HG02970 (cell line): ENCODE results near the gene GPSM3.

ENCODE experiments used
- ATAC-seq: cut with Tn5 transposase; IDR thresholded peaks from one replicate; pipeline ENCODE4 v1.9.1; 2021; ENCODE audit warnings: mild to moderate bottlenecking, moderate library complexity, moderate number of reproducible peaks; ENCODE audit not compliant: unreplicated experiment, low FRiP score

GPSM3 gene

DNA sequence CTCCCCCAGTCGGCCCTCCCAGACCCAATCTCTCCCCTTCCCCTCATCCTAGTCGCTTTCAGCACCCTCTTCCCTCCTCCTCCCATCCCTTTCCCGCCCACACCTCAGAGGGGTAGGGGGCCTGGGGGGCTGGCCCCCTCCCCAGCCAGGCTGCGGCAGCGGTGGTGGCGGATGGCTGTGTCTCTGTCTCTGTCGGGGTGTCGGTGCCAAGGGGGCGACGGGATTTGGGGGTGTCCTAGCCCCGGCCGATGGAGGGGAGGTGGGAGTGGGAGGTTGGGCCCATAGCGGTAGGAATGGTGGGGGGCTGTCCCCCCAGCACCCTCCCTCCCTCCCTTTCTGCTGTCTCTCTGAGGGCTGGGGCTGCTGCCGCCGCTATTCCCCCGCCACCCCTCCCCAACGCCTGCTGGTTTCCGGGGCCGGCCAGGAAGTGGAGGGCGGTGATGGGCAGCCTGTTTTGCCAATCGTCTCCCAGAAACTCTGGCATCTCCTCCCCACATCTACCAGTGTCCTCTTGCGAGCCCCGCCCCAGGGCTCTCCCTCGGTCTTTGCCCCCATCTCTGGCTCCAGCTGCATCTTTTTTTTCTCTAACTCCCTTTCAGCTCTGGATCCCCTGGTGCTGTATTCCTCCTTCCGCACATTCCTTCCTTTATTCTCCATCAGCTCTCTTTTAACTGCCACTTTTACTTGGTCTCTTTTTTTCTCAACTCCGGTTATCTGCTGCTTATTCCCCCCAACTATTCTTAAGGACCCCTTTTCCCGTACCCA lies 16.6 kb downstream of the GPSM3 start, which contains the start of gene AGPAT1:
AGPAT1 (minus strand) TSS at position 374 of the 765 bp plus-strand sequence. CDS start 4,588 bp downstream, outside the sequence.
- ATAC-seq = no peak

DNA sequence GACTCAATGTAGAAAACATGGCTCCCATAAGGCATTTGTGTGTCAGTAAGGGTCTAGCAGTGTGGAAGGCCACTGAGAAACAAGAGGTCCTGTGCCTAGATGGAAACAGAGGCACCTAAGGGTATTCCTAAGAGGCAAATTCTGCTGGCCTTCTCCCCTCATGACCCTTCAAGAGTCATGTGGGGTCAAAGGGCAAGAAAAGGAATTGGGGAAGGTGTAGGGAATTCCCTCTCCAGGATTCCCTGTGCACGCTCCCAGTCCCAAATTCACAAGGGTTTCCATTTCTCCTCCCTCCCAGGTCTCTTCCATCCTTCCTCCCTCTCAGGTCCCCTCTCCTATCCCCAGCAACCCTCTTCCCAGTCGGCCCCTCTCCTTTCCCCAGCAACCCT lies 17.1 kb downstream of the GPSM3 start:
- ATAC-seq = no peak

DNA sequence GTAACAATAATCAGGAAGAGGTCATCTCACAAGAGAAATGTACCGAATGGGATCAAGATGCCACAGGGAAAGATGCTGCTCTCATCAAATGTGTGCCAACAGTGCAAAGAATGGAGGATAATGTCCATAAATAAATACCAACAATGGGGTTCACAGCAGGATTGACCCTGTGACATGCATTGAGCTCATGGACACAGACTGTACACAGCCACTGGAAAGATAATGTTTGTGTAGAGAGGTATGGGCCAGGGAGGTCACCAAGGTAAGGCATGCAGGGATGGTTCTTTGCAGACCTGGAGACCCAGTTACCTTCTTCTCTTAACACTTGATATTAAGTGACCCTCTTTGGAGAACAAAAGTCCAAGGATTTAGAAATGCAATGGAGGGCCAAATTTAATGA lies 18.0 kb downstream of the GPSM3 start:
- ATAC-seq = no peak

DNA sequence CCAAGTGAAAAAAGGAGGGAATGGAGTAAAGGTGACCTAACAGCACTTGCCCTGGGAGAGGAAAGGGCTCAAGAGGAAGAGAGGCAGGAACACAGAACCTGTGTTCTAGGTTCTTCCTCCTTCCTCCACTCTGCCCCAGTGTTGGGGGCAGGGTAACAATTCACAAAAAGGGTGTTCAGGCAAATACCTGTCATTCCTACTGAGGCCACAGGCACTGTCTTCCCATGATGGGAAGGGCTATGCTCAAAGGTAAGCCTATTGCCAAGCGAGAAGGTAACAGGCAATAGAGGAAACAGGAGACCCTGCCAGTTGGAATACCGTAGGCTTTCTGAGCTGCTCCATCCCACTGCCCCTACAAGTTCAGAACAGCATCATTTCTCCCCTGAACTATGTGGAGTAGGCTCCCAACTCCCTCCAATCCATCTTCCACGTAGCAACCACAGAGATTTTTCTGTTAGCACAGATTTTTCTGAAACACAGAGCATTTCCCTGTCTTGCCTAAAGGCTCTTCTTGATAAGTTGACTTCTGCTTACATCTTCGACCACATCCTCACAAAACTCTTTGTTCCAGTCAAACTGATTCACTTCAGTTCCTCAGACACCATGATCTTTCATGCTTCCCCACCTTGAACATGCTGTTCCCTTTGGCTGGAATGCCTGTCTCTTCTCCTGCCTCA lies 19.3 kb downstream of the GPSM3 start:
- ATAC-seq = no peak

- ATAC-seq = no peak
Measured at GRCh38 chr6:32171234-32171633, 21.2 kb downstream of the GPSM3 start.

DNA sequence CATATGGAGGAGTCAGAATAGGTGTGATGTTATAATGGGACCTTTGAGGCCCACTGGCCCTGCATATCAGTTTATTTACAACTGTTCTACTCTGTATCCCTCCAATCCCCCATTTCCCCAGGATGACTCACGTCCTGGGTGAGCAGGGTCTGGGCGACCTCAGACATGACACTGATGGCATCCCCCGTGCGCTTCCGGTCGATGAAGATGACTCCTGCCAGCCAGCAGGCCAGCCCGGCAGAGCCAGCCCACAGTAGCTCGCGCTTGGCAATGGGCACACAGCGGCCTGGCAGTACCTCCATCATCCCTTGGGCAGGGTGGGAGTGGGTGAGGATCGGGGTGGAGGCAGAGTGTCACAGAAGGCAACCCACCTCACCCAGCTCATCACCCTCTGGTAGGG lies 22.1 kb downstream of the GPSM3 start:
- no peak for ATAC-seq

- no peak for ATAC-seq
Measured at GRCh38 chr6:32168807-32169591, 23.4 kb downstream of the GPSM3 start.

- no peak for ATAC-seq
Measured at GRCh38 chr6:32168350-32168749, 24.1 kb downstream of the GPSM3 start.

DNA sequence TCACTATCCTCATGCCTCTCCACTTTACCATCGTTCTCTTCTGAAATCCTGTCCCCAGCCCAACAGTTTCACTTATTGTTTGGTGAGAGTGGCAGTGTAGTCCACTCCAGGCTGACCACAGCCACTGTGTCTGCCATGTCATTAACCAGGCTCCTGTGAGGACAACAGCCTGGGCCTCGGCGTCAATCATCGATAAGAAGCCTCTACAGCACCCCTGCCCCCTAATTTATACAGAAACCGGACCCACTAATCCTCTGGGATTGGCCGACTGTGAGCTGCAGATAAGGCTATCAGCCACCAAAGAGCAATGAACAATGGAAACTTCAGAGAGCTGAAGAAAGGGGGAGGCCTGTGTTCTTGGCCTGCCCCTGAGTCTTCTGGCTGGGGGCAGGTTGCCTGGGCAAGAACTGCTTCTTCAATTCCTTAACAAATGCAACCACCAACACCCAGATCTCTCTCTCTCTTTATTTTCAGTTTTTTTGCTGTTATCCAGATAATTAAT lies 24.6 kb downstream of the GPSM3 start:
- ATAC-seq = no peak

DNA sequence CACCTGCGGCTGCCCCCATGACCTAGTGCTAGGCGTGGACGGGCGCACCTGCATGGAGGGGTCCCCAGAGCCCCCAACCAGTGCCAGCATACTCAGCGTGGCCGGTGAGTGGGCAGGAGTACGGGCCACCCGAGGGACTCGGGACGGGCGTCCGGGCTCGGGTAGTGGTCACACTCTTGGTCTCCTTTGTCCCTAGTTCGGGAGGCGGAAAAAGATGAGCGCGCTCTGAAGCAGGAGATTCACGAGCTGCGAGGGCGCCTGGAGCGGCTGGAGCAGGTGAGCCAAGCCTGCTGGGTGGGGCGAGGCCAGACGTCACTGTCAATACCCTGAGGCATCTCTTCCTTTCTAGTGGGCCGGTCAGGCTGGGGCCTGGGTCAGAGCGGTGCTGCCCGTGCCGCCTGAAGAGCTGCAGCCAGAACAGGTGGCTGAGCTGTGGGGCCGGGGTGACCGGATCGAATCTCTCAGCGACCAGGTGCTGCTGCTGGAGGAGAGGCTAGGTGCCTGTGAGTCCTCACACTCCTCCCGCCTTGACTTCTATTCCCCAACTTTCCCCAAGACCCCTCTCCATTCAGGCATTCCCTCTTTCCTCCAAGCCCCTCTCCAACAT lies 25.2 kb downstream of the GPSM3 start:
- ATAC-seq = no peak

- no peak for ATAC-seq
Measured at GRCh38 chr6:32166411-32167061, 25.9 kb downstream of the GPSM3 start.

DNA sequence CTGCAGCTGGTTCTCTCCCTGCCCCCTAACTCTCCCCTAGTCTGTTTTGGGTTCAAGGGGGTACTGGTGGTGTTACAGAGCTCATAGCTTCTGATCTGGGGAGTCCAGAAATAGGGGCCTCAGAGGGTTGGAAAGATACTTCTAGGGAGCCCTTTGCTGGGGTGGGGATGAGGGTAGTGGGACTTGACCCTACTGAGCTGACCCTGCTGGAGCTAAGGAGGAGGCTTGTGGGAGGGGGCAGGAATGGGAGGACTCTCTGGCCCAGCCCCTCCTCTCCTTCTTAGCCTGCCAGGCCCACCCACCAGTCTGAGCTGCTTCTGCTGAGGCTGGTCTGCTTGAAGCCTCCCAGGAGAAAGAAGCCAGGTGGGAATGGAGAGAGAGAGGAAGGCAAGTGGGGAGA lies 28.1 kb downstream of the GPSM3 start, which contains the start of gene EGFL8:
EGFL8 (plus strand) TSS at position 301 of the 400 bp plus-strand sequence. CDS start 1,571 bp downstream, outside the sequence.
- no peak for ATAC-seq

GRCh38 chr6:32163559-32164258 lies 28.7 kb downstream of the GPSM3 start:
- ATAC-seq = no peak

GRCh38 chr6:32158052-32158451 lies 34.4 kb downstream of the GPSM3 start:
- no peak for ATAC-seq

DNA sequence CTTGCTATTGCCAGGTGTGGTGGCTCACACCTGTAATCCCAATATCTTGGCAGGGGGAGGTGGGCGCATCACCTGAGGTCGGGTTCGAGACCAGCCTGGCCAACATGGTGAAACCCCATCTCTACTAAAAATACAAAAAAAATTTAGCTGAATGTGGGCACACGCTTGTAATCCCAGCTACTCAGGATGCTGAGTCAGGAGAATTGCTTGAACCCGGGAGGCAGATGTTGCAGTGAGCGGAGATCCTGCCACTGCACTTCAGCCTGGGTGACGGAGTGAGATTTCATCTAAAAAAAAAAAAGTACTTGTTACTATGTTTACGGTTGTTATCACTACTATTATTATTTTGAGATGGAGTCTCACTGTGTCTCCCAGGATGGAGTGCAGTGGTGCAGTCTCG lies 35.6 kb downstream of the GPSM3 start:
- no peak for ATAC-seq

- no peak for ATAC-seq
Measured at GRCh38 chr6:32154514-32155161, 37.8 kb downstream of the GPSM3 start.

DNA sequence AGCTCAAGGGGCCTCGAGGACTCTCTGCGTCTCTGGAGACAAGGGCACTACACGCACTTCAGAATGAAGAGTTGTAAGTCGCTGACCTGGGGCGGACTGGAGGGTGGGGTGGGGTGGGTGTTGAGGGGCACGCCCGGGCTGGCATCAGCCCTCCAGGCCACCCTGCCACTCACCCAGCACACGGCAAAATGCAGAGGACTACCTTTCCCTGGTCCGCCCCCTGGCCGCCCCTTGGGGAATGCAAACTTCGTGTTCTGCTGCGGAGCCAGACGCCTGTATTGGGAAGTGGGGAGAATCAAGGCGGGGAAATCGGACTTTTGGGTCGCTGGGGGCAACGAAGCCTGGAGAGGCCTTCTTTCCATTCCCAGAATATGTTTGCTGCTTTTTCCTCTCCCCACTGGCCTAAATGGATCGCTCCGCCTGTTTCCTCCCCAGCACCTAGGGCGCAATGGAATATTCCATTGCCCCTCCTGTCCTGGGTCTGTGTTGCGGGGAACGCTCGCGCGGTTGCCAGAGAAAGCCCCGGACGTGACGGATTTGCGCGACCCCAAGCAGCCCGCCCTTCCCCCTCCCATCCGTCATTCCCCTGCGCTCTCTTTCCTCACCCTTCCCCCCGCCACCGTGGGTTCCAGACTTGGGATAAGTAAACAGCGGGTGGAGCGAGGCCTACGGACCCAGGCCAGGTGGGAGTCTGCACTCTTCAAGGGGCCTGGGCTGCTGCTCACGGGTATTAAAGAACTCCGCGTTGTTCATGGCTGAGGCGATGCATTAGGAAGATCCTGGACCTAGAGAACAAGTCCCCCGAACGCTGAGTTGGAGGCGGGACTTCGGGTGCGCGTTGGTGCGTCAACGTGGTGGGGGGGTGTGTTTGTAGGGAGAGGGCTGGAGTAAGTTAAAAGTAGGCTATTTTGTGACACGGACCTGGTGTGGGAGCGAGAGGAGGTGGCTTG lies 38.6 kb downstream of the GPSM3 start, which contains the start of gene PPT2:
PPT2 (plus strand) TSS at position 578 of the 950 bp plus-strand sequence. CDS start 454 bp downstream, outside the sequence.
- ATAC-seq = no peak
